ENCODE results near the gene E2F1. TPM values are rescaled to one million over a fixed set of nuclear protein-coding genes. Genes with fewer than 3 reads are reported as not detected.

The E2F1 gene
- total and polyA plus RNA-seq, 4 experiments from 2014 or later: 0.46 to 2.6 (median 1.6) TPM

DNA sequence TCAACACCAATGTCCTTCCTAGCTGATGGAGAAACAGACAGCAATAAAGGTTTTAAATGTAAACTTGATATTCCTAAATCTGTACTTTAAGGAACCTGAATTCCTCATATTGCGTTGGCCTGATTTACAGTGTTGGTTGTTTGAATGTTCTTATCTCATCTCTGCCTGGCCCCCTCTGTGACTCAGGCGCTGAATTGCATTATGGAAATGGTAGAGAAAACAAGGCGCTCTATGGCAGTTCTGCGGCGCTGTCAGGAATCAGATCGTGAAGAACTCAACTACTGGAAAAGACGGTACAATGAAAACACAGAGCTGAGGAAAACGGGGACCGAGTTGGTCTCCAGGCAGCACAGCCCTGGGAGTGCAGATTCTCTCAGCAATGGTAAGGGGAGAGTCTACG, 56.7 kb downstream of the E2F1 start:
- CTCF ChIA-PET (ENCODE audit: partially characterized antibody): interaction anchor here (1.2 kb wide), 1 partner anchor 37 kb away, joined by 3 read pairs; the partner anchor contains the start of gene ACTL10
- H3K9me3 ChIP-seq (ENCODE audit: control insufficient read depth in 1 of 2, low read length in 2 of 2): no peaks in the 10 kb centered on the region
- intact Hi-C loops (cut with micrococcal nuclease): no loop called here
- H3K4me3 ChIP-seq (ENCODE audit: low read length in 2 of 2): no peak overlapping the region
- H3K36me3 ChIP-seq (ENCODE audit: insufficient read depth, low read length): peaks cover 22% of the 10 kb centered on the region
- no peak overlapping the region for H3K4me3 Mint-ChIP-seq
- H3K27ac ChIP-seq (ENCODE audit: low read depth, low read length): no peak overlapping the region
- H3K27me3 ChIP-seq (ENCODE audit: insufficient read depth, low read length): no peaks in the 10 kb centered on the region
- no peaks in the 10 kb centered on the region for H3K27me3 Mint-ChIP-seq
- H3K36me3 Mint-ChIP-seq: peaks cover 55 to 66% of the 10 kb centered on the region in 2 donors
- peaks cover 8 to 32% (median 18%) of the 10 kb centered on the region in 4 donors for H3K4me1 Mint-ChIP-seq
- POLR2A ChIA-PET (ENCODE audit: partially characterized antibody): no interaction called here
- peak overlapping the region in 2 of 7 donors; percentile 53 to 72 for H3K27ac Mint-ChIP-seq
- H3K4me1 ChIP-seq (ENCODE audit: insufficient read depth, low read length): peaks cover 17% of the 10 kb centered on the region
- no peaks in the 10 kb centered on the region for H3K9me3 Mint-ChIP-seq
- no peak for DNase-seq

DNA sequence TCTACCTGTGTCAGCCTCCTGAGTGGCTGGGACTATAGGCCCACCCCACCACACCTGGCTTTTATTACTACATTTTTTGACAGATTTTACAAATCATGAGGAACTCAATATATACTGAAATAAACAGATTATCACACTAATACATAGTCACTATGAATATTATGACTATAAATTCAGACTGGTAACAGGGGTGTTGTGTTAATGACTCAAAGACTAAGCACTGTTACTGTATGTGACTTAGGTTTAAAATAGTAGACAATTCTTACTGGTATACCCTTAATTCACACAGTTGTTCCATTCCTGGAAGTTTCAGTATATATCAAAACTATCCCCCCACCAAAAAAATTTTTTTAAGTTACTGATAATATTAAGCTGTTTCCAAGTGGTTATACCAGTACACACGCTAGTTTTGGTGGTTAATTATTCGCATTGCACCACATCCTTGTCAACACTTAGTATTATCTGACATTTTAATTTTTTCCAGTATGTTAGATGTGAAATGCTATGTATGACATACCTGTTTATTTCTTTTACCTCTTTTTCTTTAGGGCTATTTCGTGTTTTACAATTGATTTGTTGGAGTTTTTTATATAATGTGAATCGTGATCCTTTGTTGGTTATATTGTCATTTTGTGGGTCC, 58.5 kb downstream of the E2F1 start:
- H3K36me3 ChIP-seq (ENCODE audit: insufficient read depth, low read length): peaks cover 31% of the 10 kb centered on the region
- Mint-ChIP-seq H3K27ac (peak overlapping the region in 2 of 7 donors; percentile 19 to 52), H3K4me3 (no peak overlapping the region), H3K36me3 (peaks cover 68 to 71% of the 10 kb centered on the region in 2 donors), H3K4me1 (peaks cover 9 to 41% (median 20%) of the 10 kb centered on the region in 4 donors), H3K27me3 (no peaks in the 10 kb centered on the region), H3K9me3 (no peaks in the 10 kb centered on the region)
- ChIA-PET POLR2A (ENCODE audit: partially characterized antibody) (interaction anchor here (0.6 to 1.5 kb wide), 3 partner anchors 21 to 104 kb away, joined by 3 to 6 read pairs (median 3); partner anchors contain the start of genes ACTL10 and ZNF341), CTCF (ENCODE audit: partially characterized antibody) (no interaction called here)
- no peaks in the 10 kb centered on the region for H3K9me3 ChIP-seq (ENCODE audit: control insufficient read depth in 1 of 2, low read length in 2 of 2)
- H3K4me1 ChIP-seq (ENCODE audit: insufficient read depth, low read length): peaks cover 26% of the 10 kb centered on the region
- DNase-seq: no peak
- H3K27me3 ChIP-seq (ENCODE audit: insufficient read depth, low read length): no peaks in the 10 kb centered on the region
- H3K4me3 ChIP-seq (ENCODE audit: low read length in 2 of 2): no peak overlapping the region
- intact Hi-C loops (cut with micrococcal nuclease): no loop called here
- H3K27ac ChIP-seq (ENCODE audit: low read depth, low read length): no peak overlapping the region

GRCh38 chr20:33626190-33626589, 60.0 kb downstream of the E2F1 start:
- no peaks in the 10 kb centered on the region for H3K27me3 ChIP-seq (ENCODE audit: insufficient read depth, low read length)
- no peak overlapping the region for H3K27ac ChIP-seq (ENCODE audit: low read depth, low read length)
- Mint-ChIP-seq H3K4me1 (peaks cover 9 to 51% (median 23%) of the 10 kb centered on the region in 4 donors), H3K36me3 (peaks cover 67 to 76% of the 10 kb centered on the region in 2 donors), H3K27me3 (no peaks in the 10 kb centered on the region), H3K9me3 (no peaks in the 10 kb centered on the region), H3K4me3 (no peak overlapping the region), H3K27ac (peak overlapping the region in 2 of 7 donors; percentile 53 to 63)
- H3K4me1 ChIP-seq (ENCODE audit: insufficient read depth, low read length): peaks cover 26% of the 10 kb centered on the region
- intact Hi-C loops (cut with micrococcal nuclease): no loop called here
- no peaks in the 10 kb centered on the region for H3K9me3 ChIP-seq (ENCODE audit: control insufficient read depth in 1 of 2, low read length in 2 of 2)
- no peak overlapping the region for H3K4me3 ChIP-seq (ENCODE audit: low read length in 2 of 2)
- CTCF ChIA-PET (ENCODE audit: partially characterized antibody): interaction anchor here (0.9 kb wide), 1 partner anchor 41 kb away, joined by 3 read pairs; the partner anchor contains the start of gene ACTL10
- H3K36me3 ChIP-seq (ENCODE audit: insufficient read depth, low read length): peaks cover 31% of the 10 kb centered on the region
- no peak for DNase-seq
- POLR2A ChIA-PET (ENCODE audit: partially characterized antibody): interaction anchor here (1.0 to 1.2 kb wide), 3 partner anchors 94 to 367 kb away, joined by 3 to 4 read pairs (median 3); partner anchors contain the start of genes CBFA2T2 and PXMP4

Other genes with a start within 250 kb of the E2F1 start
- gene SNTA1, start 242.6 kb downstream of the E2F1 start, total RNA-seq: 1 to 10 TPM; 5.1 to 5.7 TPM
- 1 to 10 TPM; 7.2 to 9.2 TPM for gene SNTA1, start 242.6 kb downstream of the E2F1 start, polyA plus RNA-seq
- gene CBFA2T2, start 196.3 kb downstream of the E2F1 start, total RNA-seq: 10 to 100 TPM; 42.1 to 43.4 TPM
- 10 to 100 TPM; 16.5 to 25.2 TPM for gene CBFA2T2, start 196.3 kb downstream of the E2F1 start, polyA plus RNA-seq
- gene C20orf144, start 24.1 kb downstream of the E2F1 start, total RNA-seq: under 1 TPM; 0.61 TPM
- gene C20orf144, start 24.1 kb downstream of the E2F1 start, polyA plus RNA-seq: not detected
- gene ACTL10, start 19.4 kb downstream of the E2F1 start, total RNA-seq: 1 to 10 TPM; 5.5 to 6.0 TPM
- 1 to 10 TPM; 1.7 to 5.3 TPM for gene ACTL10, start 19.4 kb downstream of the E2F1 start, polyA plus RNA-seq
- gene NECAB3, start 12.0 kb downstream of the E2F1 start, total RNA-seq: 10 to 100 TPM; 23.3 to 23.4 TPM
- gene NECAB3, start 12.0 kb downstream of the E2F1 start, polyA plus RNA-seq: 1 to 10 TPM; 2.0 to 2.5 TPM
- 10 to 100 TPM; 15.7 to 16.3 TPM for gene PXMP4, start 33.9 kb upstream of the E2F1 start, total RNA-seq
- gene PXMP4, start 33.9 kb upstream of the E2F1 start, polyA plus RNA-seq: 10 to 100 TPM in 1 of 2 donors, 1 to 10 TPM in 1; 6.3 to 16.4 TPM
- gene ZNF341, start 45.6 kb upstream of the E2F1 start, total RNA-seq: 1 to 10 TPM; 4.8 to 5.0 TPM
- 1 to 10 TPM; 1.5 to 2.3 TPM for gene ZNF341, start 45.6 kb upstream of the E2F1 start, polyA plus RNA-seq
- 10 to 100 TPM; 53.0 to 54.0 TPM for gene CHMP4B, start 125.0 kb upstream of the E2F1 start, total RNA-seq
- 1 to 10 TPM; 1.2 to 5.3 TPM for gene CHMP4B, start 125.0 kb upstream of the E2F1 start, polyA plus RNA-seq